CD4-positive, alpha-beta memory T cell (primary cell): ENCODE measurements around the gene UCMA. TPM values are rescaled to one million over a fixed set of nuclear protein-coding genes. Genes with fewer than 3 reads are reported as not detected.
"Not testable (repeated sequence)": the region's sequence is repeated elsewhere in the genome, so short reads cannot be mapped to it uniquely, and the experiment has no call there.

Experiments used
- CTCF ChIA-PET: fragments of 350-600 bp; sonication (Branson Sonifier 250); formaldehyde crosslinking; loops from one replicate; lab custom pipeline; 2021; ENCODE audit warnings: inconsistent platforms; ENCODE audit not compliant: partially characterized antibody; lab: Charles Lee
- POLR2A ChIA-PET: fragments of 350-600 bp; sonication (Branson Sonifier 250); formaldehyde crosslinking; loops from one replicate; lab custom pipeline; 2021; ENCODE audit not compliant: partially characterized antibody; lab: Charles Lee
- DNase-seq, 5 donors: peaks; one replicate each; pipeline versions ENCODE4 v3.0.0 to v3.0.0-alpha.2; 2020 to 2022; ENCODE audit warnings: mixed read lengths in 1 of 5
- H3K27ac ChIP-seq: one replicate; pipeline ENCODE4 v1.7.0; 2013; ENCODE audit warnings: low read depth, low read length
- H3K27me3 ChIP-seq: 2 replicates; pipeline ENCODE4 v1.7.0; 2013; ENCODE audit warnings: mild to moderate bottlenecking, low read length, moderate library complexity; ENCODE audit not compliant: insufficient read depth
- H3K36me3 ChIP-seq: 2 replicates; pipeline ENCODE4 v1.7.0; 2013; ENCODE audit warnings: mild to moderate bottlenecking, low read length, moderate library complexity; ENCODE audit not compliant: insufficient read depth
- H3K4me1 ChIP-seq: 2 replicates; pipeline ENCODE4 v1.7.0; 2013; ENCODE audit warnings: mild to moderate bottlenecking, low read length, moderate library complexity; ENCODE audit not compliant: insufficient read depth
- H3K4me3 ChIP-seq, 2 donors: one replicate each; pipeline ENCODE4 v1.7.0; 2013; ENCODE audit warnings: low read length in 2 of 2, mild to moderate bottlenecking in 1 of 2
- H3K9me3 ChIP-seq, 2 donors: one replicate each; pipeline ENCODE4 v1.7.0; 2013; ENCODE audit warnings: low read length in 2 of 2, control low read depth in 1 of 2; ENCODE audit not compliant: control insufficient read depth in 1 of 2
- H3K27ac Mint-ChIP-seq, 7 donors: one replicate each; pipeline ENCODE4 v1.8.0; 2020 to 2021; ENCODE audit warnings: mixed read lengths in 7 of 7, mild to moderate bottlenecking in 6 of 7, inconsistent platforms in 3 of 7, moderate library complexity in 3 of 7
- H3K27me3 Mint-ChIP-seq, 2 donors: one replicate each; pipeline ENCODE4 v1.8.0; 2020 to 2021; ENCODE audit warnings: mixed read lengths in 2 of 2
- H3K36me3 Mint-ChIP-seq, 2 donors: one replicate each; pipeline ENCODE4 v1.8.0; 2020 to 2021; ENCODE audit warnings: mixed read lengths in 2 of 2, inconsistent platforms in 1 of 2, mild to moderate bottlenecking in 1 of 2
- H3K4me1 Mint-ChIP-seq, 4 donors: one replicate each; pipeline ENCODE4 v1.8.0; 2020 to 2021; ENCODE audit warnings: mixed read lengths in 4 of 4, mild to moderate bottlenecking in 1 of 4
- H3K4me3 Mint-ChIP-seq, 8 donors: one replicate each; pipeline ENCODE4 v1.8.0; 2020 to 2021; ENCODE audit warnings: mixed read lengths in 8 of 8, mild to moderate bottlenecking in 7 of 8, moderate library complexity in 6 of 8, inconsistent platforms in 3 of 8
- H3K9me3 Mint-ChIP-seq, 8 donors: one replicate each; pipeline ENCODE4 v1.8.0; 2020 to 2021; ENCODE audit warnings: mixed read lengths in 8 of 8, mild to moderate bottlenecking in 5 of 8, inconsistent platforms in 3 of 8, moderate library complexity in 1 of 8
- intact Hi-C: fragments of 100-400 bp; cut with micrococcal nuclease; formaldehyde crosslinking; loops from one replicate; pipeline ENCODE4 v1.15.1; 2023
- polyA plus RNA-seq, 2 donors: library from polyadenylated mRNA; unstranded; fragments of 300-500 nt; fragmentation: Illumina TruSeq; gene quantifications; one replicate each; pipeline ENCODE4 v1.2.3, GENCODE V29; 2021
- total RNA-seq, 2 experiments: library from RNA; stranded (reverse); gene quantifications; one replicate each; pipeline ENCODE4 v1.2.3, GENCODE V29; 2021

The UCMA gene
- total and polyA plus RNA-seq, 4 experiments from 2014 or later: not detected

DNA sequence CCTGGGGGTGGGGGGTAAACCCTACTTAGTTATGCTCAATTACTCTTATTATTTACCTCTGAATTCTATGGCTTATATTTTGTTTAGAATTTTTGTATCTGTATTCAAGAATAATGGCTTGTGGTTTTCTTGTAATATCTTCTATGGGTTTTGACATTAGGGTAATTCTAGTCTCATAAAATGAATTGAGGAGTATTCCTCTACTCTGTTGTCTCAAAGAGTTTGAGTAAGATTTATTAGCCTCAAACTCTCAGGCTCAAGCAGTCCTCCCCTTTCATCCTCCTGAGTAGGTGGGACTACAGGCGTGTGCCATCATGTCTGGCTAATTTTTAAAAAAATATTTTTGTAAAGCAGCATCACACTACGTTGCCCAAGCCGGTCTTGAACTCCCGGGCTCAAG, 19.6 kb upstream of the UCMA start:
- CTCF ChIA-PET: no interaction called here
- intact Hi-C loops: no loop called here
- Mint-ChIP-seq H3K4me3 (no peak overlapping the region), H3K27ac (no peak overlapping the region), H3K36me3 (no peaks in the 10 kb centered on the region), H3K27me3 (peaks cover 5 to 9% of the 10 kb centered on the region in 2 donors), H3K4me1 (peaks cover 0 to 7% (median 4%) of the 10 kb centered on the region in 4 donors), H3K9me3 (peaks cover 0 to 5% (median under 1%) of the 10 kb centered on the region in 8 donors)
- Histone ChIP-seq H3K27me3 (no peaks in the 10 kb centered on the region), H3K27ac (no peak overlapping the region), H3K36me3 (no peaks in the 10 kb centered on the region), H3K4me3 (no peak overlapping the region), H3K9me3 (no peaks in the 10 kb centered on the region), H3K4me1 (no peaks in the 10 kb centered on the region)
- no peak for DNase-seq
- POLR2A ChIA-PET: no interaction called here

DNA sequence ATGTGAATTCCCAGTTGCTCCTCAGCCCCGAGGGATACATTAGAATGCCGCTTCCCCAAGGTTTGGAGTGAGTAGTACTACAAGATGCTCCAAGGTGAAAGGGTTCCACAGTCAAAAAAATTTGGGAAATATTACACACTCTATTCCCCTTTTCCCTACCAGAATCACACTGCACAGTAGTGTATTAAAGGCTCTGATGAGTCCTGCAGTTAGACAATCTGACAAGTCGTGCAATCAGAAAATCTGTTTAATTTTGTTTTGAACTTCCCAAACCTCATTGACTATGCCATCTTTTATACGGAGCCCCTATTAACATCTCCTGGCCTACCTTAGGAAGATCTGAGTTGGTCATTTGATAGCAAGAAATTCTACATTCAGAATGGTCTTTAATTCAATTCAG, 13.6 kb upstream of the UCMA start:
- H3K4me3 ChIP-seq: no peak overlapping the region
- H3K9me3 ChIP-seq: no peaks in the 10 kb centered on the region
- no peaks in the 10 kb centered on the region for H3K4me1 ChIP-seq
- Mint-ChIP-seq H3K4me1 (no peaks in the 10 kb centered on the region), H3K4me3 (no peak overlapping the region), H3K27me3 (no peaks in the 10 kb centered on the region), H3K27ac (no peak overlapping the region), H3K9me3 (no peaks in the 10 kb centered on the region), H3K36me3 (no peaks in the 10 kb centered on the region)
- intact Hi-C loops: no loop called here
- DNase-seq: no peak
- H3K36me3 ChIP-seq: no peaks in the 10 kb centered on the region
- ChIA-PET CTCF (no interaction called here), POLR2A (interaction anchor here (1.4 kb wide), 1 partner anchor 54 kb away, joined by 5 read pairs; no protein-coding TSS in a partner anchor)
- no peaks in the 10 kb centered on the region for H3K27me3 ChIP-seq
- H3K27ac ChIP-seq: no peak overlapping the region

DNA sequence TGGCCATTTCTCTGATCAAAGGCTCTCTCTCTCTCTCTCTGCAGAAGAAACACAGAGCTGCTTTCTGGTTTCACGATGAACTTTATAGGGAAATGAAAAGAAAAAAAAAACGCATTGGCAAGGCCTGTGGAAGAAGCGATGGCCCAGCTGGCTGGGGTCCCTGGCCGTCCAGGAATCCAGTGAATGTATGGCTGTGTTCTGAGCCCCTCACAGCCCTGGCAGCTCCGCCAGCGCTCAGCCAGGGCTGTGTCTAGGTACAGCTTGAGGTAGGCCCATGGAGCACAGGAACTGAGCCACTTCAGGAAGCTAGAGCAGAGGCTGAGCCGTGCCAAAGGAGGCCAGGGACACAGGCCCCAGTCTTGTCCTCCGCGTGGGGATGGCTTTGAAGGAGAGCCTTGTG, 13.1 kb upstream of the UCMA start:
- no peaks in the 10 kb centered on the region for H3K36me3 ChIP-seq
- no peaks in the 10 kb centered on the region for H3K27me3 ChIP-seq
- ChIA-PET CTCF (no interaction called here), POLR2A (interaction anchor here (1.4 kb wide), 1 partner anchor 55 kb away, joined by 5 read pairs; no protein-coding TSS in a partner anchor)
- Mint-ChIP-seq H3K36me3 (no peaks in the 10 kb centered on the region), H3K27me3 (no peaks in the 10 kb centered on the region), H3K4me1 (no peaks in the 10 kb centered on the region), H3K9me3 (no peaks in the 10 kb centered on the region), H3K27ac (no peak overlapping the region), H3K4me3 (no peak overlapping the region)
- no peaks in the 10 kb centered on the region for H3K9me3 ChIP-seq
- no peak overlapping the region for H3K4me3 ChIP-seq
- DNase-seq: no peak
- no peak overlapping the region for H3K27ac ChIP-seq
- no peaks in the 10 kb centered on the region for H3K4me1 ChIP-seq
- intact Hi-C loops: no loop called here

DNA sequence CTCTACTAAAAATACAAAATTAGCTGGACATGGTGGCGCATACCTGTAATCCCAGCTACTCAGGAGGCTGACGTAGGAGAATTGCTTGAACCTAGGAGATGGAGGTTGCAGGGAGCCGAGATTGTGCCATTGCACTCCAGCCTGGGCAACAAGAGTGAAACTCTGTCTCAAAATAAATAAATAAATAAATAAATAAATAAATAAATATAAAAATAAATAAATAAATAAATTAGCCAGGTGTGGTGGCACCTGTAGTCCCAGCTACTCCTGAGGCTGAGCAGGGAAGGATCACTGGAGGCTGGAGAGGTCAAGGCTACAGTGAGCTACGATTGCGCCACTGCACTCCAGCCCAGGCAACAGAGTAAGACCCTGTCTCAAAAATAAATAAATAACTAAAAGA, 8.1 kb upstream of the UCMA start:
- H3K27me3 Mint-ChIP-seq, DNase-seq, POLR2A ChIA-PET, H3K9me3 ChIP-seq, H3K27ac Mint-ChIP-seq, H3K9me3 Mint-ChIP-seq, H3K4me1 ChIP-seq, H3K27me3 ChIP-seq, H3K4me1 Mint-ChIP-seq, H3K36me3 ChIP-seq, H3K4me3 Mint-ChIP-seq, H3K36me3 Mint-ChIP-seq, H3K27ac ChIP-seq, intact Hi-C loops, CTCF ChIA-PET, H3K4me3 ChIP-seq: not testable (repeated sequence)

DNA sequence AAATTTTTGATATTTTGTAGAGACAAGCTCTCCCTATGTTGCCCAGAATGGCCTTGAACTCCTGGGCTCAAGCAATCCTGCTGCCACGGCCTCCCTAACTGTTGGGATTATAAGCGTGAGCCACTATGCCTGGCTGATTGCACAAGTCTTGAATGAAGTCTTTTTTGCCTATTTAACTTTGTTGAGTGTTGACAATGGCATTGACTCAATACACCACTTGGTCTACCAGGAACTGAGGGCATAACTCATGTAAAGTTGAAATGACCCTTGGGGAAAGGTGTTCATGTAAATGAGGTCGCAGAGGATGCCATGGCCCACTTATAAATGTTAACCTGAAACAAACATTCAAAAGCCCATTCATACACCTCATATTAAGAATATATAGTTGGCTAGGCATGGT, 7.4 kb upstream of the UCMA start:
- Histone ChIP-seq H3K27me3 (no peaks in the 10 kb centered on the region), H3K4me1 (no peaks in the 10 kb centered on the region), H3K4me3 (no peak overlapping the region), H3K36me3 (no peaks in the 10 kb centered on the region), H3K27ac (no peak overlapping the region), H3K9me3 (no peaks in the 10 kb centered on the region)
- ChIA-PET POLR2A (no interaction called here), CTCF (no interaction called here)
- DNase-seq: no peak
- no peaks in the 10 kb centered on the region for H3K9me3 Mint-ChIP-seq
- H3K36me3 Mint-ChIP-seq: no peaks in the 10 kb centered on the region
- intact Hi-C loops: no loop called here
- H3K4me3 Mint-ChIP-seq: no peak overlapping the region
- no peaks in the 10 kb centered on the region for H3K4me1 Mint-ChIP-seq
- H3K27me3 Mint-ChIP-seq: no peaks in the 10 kb centered on the region
- no peak overlapping the region for H3K27ac Mint-ChIP-seq

DNA sequence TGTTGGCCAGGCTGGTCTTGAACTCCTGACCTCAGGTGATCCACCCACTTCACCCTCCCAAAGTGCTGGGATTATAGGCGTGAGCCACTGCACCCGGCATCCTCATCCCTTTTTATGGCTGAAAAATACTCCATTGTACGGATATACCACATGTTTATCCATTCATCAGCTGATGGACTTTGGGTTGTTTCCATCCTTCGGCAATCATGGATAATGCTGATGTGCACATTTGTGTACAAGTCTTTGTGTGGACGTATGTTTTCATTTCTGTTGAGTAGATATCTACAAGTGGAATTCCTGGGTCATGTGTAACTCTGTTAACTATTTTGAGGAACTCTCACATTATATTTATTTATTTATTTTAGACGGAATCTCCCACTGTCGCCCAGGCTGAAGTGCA, 5.7 kb upstream of the UCMA start:
- H3K4me1 ChIP-seq: no peaks in the 10 kb centered on the region
- intact Hi-C loops: no loop called here
- no peaks in the 10 kb centered on the region for H3K27me3 ChIP-seq
- no peaks in the 10 kb centered on the region for H3K27me3 Mint-ChIP-seq
- H3K9me3 ChIP-seq: no peaks in the 10 kb centered on the region
- H3K4me3 Mint-ChIP-seq: no peak overlapping the region
- no peak overlapping the region for H3K27ac ChIP-seq
- ChIA-PET CTCF (no interaction called here), POLR2A (no interaction called here)
- no peak for DNase-seq
- H3K4me3 ChIP-seq: no peak overlapping the region
- no peaks in the 10 kb centered on the region for H3K4me1 Mint-ChIP-seq
- H3K27ac Mint-ChIP-seq: no peak overlapping the region
- no peaks in the 10 kb centered on the region for H3K36me3 Mint-ChIP-seq
- H3K36me3 ChIP-seq: no peaks in the 10 kb centered on the region
- H3K9me3 Mint-ChIP-seq: no peaks in the 10 kb centered on the region

DNA sequence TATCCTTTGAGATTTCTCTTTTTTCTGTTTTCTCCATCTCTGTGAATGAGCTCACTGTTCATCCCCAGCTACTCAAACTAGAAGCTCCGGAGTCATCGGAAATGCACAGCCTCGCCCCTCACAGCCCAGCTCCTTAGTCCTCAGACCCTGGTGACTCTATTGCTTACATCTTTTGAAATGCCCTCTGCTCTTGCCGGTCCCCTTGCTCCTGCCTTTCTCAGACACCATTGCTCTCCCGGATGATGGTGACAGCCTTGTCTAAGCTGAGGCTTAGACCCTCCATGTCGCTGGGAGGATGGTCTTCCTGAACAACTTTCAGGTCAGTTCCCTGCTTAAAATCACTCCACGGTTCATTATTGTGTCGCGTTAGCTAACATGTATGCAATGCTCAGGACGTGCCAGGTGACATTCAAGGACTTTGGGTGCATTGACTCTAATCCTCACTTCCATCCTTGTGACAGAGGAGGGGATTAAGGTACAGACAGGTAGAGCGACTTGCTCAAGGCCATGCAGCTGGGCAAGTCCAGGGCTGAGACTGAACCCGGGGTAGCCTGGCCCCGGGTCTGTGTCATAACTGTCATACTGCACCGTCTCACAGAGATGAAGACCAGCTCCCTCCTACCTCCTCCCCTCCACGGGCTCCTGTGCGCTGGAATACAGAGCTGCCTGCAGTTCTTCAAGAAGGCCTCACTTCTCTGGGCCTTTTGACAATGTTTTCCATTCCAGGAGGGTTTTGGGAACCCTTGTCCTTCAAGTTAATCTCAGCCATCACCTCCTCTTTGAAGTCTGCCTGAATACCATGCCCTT, 4.3 kb upstream of the UCMA start:
- ChIA-PET POLR2A (no interaction called here), CTCF (interaction anchor here (1.1 to 1.3 kb wide), 2 partner anchors 9 to 11 kb away, joined by 3 to 4 read pairs; no protein-coding TSS in a partner anchor)
- H3K36me3 ChIP-seq: no peaks in the 10 kb centered on the region
- H3K27me3 Mint-ChIP-seq: no peaks in the 10 kb centered on the region
- H3K9me3 ChIP-seq: no peaks in the 10 kb centered on the region
- H3K9me3 Mint-ChIP-seq: no peaks in the 10 kb centered on the region
- H3K4me1 Mint-ChIP-seq: no peaks in the 10 kb centered on the region
- no peaks in the 10 kb centered on the region for H3K36me3 Mint-ChIP-seq
- no peak overlapping the region for H3K4me3 Mint-ChIP-seq
- H3K4me3 ChIP-seq: no peak overlapping the region
- intact Hi-C loops: no loop called here
- no peak overlapping the region for H3K27ac ChIP-seq
- H3K27me3 ChIP-seq: no peaks in the 10 kb centered on the region
- DNase-seq: no peak
- peak overlapping the region in 1 of 7 donors; percentile 47 for H3K27ac Mint-ChIP-seq
- H3K4me1 ChIP-seq: no peaks in the 10 kb centered on the region
